Immature natural killer cell (primary cell): Measurements from ENCODE around the gene S100B. TPM values are rescaled to one million over a fixed set of nuclear protein-coding genes. Genes with fewer than 3 reads are reported as not detected.

Experiments
- DNase-seq, 3 donors: peaks; one replicate each; pipeline ENCODE4 v3.0.0; 2022; ENCODE audit warnings: mixed read lengths in 1 of 3
- H3K27ac Mint-ChIP-seq, 6 donors: one replicate each; pipeline ENCODE4 v1.8.0; 2020; ENCODE audit warnings: mixed read lengths in 6 of 6, mild to moderate bottlenecking in 5 of 6, inconsistent platforms in 4 of 6, moderate library complexity in 3 of 6
- H3K27me3 Mint-ChIP-seq, 3 donors: one replicate each; pipeline ENCODE4 v1.8.0; 2020 to 2021; ENCODE audit warnings: low read depth in 3 of 3, mild to moderate bottlenecking in 3 of 3, mixed read lengths in 3 of 3, moderate library complexity in 3 of 3, inconsistent platforms in 1 of 3
- H3K36me3 Mint-ChIP-seq, 3 donors: one replicate each; pipeline ENCODE4 v1.8.0; 2020; ENCODE audit warnings: mixed read lengths in 3 of 3, inconsistent platforms in 2 of 3, mild to moderate bottlenecking in 2 of 3
- H3K4me1 Mint-ChIP-seq, 2 donors: one replicate each; pipeline ENCODE4 v1.8.0; 2020; ENCODE audit warnings: inconsistent platforms in 2 of 2, mild to moderate bottlenecking in 2 of 2, mixed read lengths in 2 of 2, moderate library complexity in 1 of 2
- H3K4me3 Mint-ChIP-seq, 5 donors: one replicate each; pipeline ENCODE4 v1.8.0; 2020; ENCODE audit warnings: mild to moderate bottlenecking in 5 of 5, mixed read lengths in 5 of 5, inconsistent platforms in 3 of 5, moderate library complexity in 3 of 5
- H3K9me3 Mint-ChIP-seq, 6 donors: one replicate each; pipeline ENCODE4 v1.8.0; 2020; ENCODE audit warnings: mild to moderate bottlenecking in 6 of 6, mixed read lengths in 6 of 6, inconsistent platforms in 4 of 6, moderate library complexity in 3 of 6
- polyA plus RNA-seq, 3 donors: library from polyadenylated mRNA; unstranded; fragments of 300-500 nt; fragmentation: Illumina TruSeq; gene quantifications; one replicate each; pipeline ENCODE4 v1.2.3, GENCODE V29; 2021

Gene S100B
- polyA plus RNA-seq, 3 donors from 2014 or later, result 12.6 to 138 (median 67.6) TPM

GRCh38 chr21:46561445-46562090 lies 43.3 kb downstream of the S100B start:
- Mint-ChIP-seq H3K36me3 (peaks cover 47 to 82% (median 56%) of the 10 kb centered on the region in 3 donors), H3K4me1 (peaks cover 35 to 56% of the 10 kb centered on the region in 2 donors), H3K27me3 (peaks cover 5 to 22% (median 5%) of the 10 kb centered on the region in 3 donors), H3K4me3 (peak overlapping the region in 3 of 5 donors; percentile 77 to 90 (median 79)), H3K9me3 (no peaks in the 10 kb centered on the region), H3K27ac (peak overlapping the region; percentile 67 to 100 (median 96))
- DNase-seq, result no peak

- Mint-ChIP-seq H3K4me1 (peaks cover 35 to 55% of the 10 kb centered on the region in 2 donors), H3K9me3 (no peaks in the 10 kb centered on the region), H3K27me3 (peaks cover 5 to 24% (median 5%) of the 10 kb centered on the region in 3 donors), H3K36me3 (peaks cover 51 to 80% (median 62%) of the 10 kb centered on the region in 3 donors), H3K4me3 (peak overlapping the region; percentile 75 to 90 (median 79)), H3K27ac (peak overlapping the region; percentile 93 to 100 (median 98))
- no peak for DNase-seq
These were observed 44.1 kb downstream of the S100B start for GRCh38 chr21:46560568-46561444.

GRCh38 chr21:46559291-46559983 lies 45.4 kb downstream of the S100B start:
- Mint-ChIP-seq H3K4me3 (peak overlapping the region; percentile 75 to 90 (median 79)), H3K9me3 (no peaks in the 10 kb centered on the region), H3K4me1 (peaks cover 39 to 58% of the 10 kb centered on the region in 2 donors), H3K27me3 (peaks cover 5 to 28% (median 5%) of the 10 kb centered on the region in 3 donors), H3K36me3 (peaks cover 45 to 75% (median 58%) of the 10 kb centered on the region in 3 donors), H3K27ac (peak overlapping the region; percentile 93 to 100 (median 98))
- DNase-seq, result peak; percentile 85 to 89 (median 87)

GRCh38 chr21:46557919-46558392 lies 46.9 kb downstream of the S100B start:
- peak overlapping the region; percentile 73 to 99 (median 94) for H3K27ac Mint-ChIP-seq
- H3K9me3 Mint-ChIP-seq, result no peaks in the 10 kb centered on the region
- peaks cover 44 to 70% (median 68%) of the 10 kb centered on the region in 3 donors for H3K36me3 Mint-ChIP-seq
- H3K4me3 Mint-ChIP-seq, result no peak overlapping the region
- no peak for DNase-seq
- peaks cover 5 to 24% (median 5%) of the 10 kb centered on the region in 3 donors for H3K27me3 Mint-ChIP-seq
- H3K4me1 Mint-ChIP-seq, result peaks cover 53 to 70% of the 10 kb centered on the region in 2 donors

- H3K27ac Mint-ChIP-seq, result peak overlapping the region in 5 of 6 donors; percentile 16 to 85 (median 77)
- peaks cover 58 to 70% of the 10 kb centered on the region in 2 donors for H3K4me1 Mint-ChIP-seq
- peaks cover 43 to 70% (median 68%) of the 10 kb centered on the region in 3 donors for H3K36me3 Mint-ChIP-seq
- no peak overlapping the region for H3K4me3 Mint-ChIP-seq
- no peaks in the 10 kb centered on the region for H3K9me3 Mint-ChIP-seq
- H3K27me3 Mint-ChIP-seq, result peaks cover 4 to 23% (median 5%) of the 10 kb centered on the region in 3 donors
- no peak for DNase-seq
These were observed 47.4 kb downstream of the S100B start for GRCh38 chr21:46557469-46557868.

GRCh38 chr21:46556802-46557201 lies 48.1 kb downstream of the S100B start:
- Mint-ChIP-seq H3K27ac (peak overlapping the region; percentile 24 to 85 (median 74)), H3K27me3 (peaks cover 2 to 23% (median 5%) of the 10 kb centered on the region in 3 donors), H3K9me3 (no peaks in the 10 kb centered on the region), H3K4me3 (peak overlapping the region in 1 of 5 donors; percentile 4), H3K36me3 (peaks cover 39 to 68% (median 65%) of the 10 kb centered on the region in 3 donors), H3K4me1 (peaks cover 65 to 70% of the 10 kb centered on the region in 2 donors)
- no peak for DNase-seq

- H3K4me3 Mint-ChIP-seq, result peak overlapping the region in 2 of 5 donors; percentile 21 to 33
- H3K4me1 Mint-ChIP-seq, result peaks cover 65 to 70% of the 10 kb centered on the region in 2 donors
- H3K27ac Mint-ChIP-seq, result peak overlapping the region; percentile 40 to 89 (median 82)
These were observed 49.2 kb downstream of the S100B start for GRCh38 chr21:46555678-46556077.

GRCh38 chr21:46555225-46555617 lies 49.7 kb downstream of the S100B start:
- H3K27me3 Mint-ChIP-seq, result peaks cover 11 to 37% (median 12%) of the 10 kb centered on the region in 3 donors
- peaks cover 65 to 70% of the 10 kb centered on the region in 2 donors for H3K4me1 Mint-ChIP-seq
- H3K27ac Mint-ChIP-seq, result peak overlapping the region in 5 of 6 donors; percentile 35 to 98 (median 51)
- no peaks in the 10 kb centered on the region for H3K9me3 Mint-ChIP-seq
- DNase-seq, result no peak
- peaks cover 33 to 56% (median 54%) of the 10 kb centered on the region in 3 donors for H3K36me3 Mint-ChIP-seq
- no peak overlapping the region for H3K4me3 Mint-ChIP-seq

More at GRCh38 chr21:46555678-46556077, 49.2 kb downstream of the S100B start:
- H3K27me3 Mint-ChIP-seq, result peaks cover 8 to 32% (median 9%) of the 10 kb centered on the region in 3 donors
- H3K36me3 Mint-ChIP-seq, result peaks cover 33 to 58% (median 54%) of the 10 kb centered on the region in 3 donors
- no peak for DNase-seq
- H3K9me3 Mint-ChIP-seq, result no peaks in the 10 kb centered on the region

- Mint-ChIP-seq H3K9me3 (no peaks in the 10 kb centered on the region), H3K36me3 (peaks cover 31 to 54% (median 51%) of the 10 kb centered on the region in 3 donors), H3K27me3 (peaks cover 11 to 37% (median 14%) of the 10 kb centered on the region in 3 donors), H3K4me1 (peaks cover 61 to 70% of the 10 kb centered on the region in 2 donors), H3K4me3 (peak overlapping the region in 1 of 5 donors; percentile 45), H3K27ac (peak overlapping the region; percentile 93 to 100 (median 98))
- no peak for DNase-seq
These were observed 50.3 kb downstream of the S100B start for GRCh38 chr21:46554431-46555224.

GRCh38 chr21:46553993-46554392 lies 50.9 kb downstream of the S100B start:
- H3K4me1 Mint-ChIP-seq, result peaks cover 57 to 70% of the 10 kb centered on the region in 2 donors
- peak overlapping the region in 2 of 5 donors; percentile 33 to 45 for H3K4me3 Mint-ChIP-seq
- peaks cover 29 to 49% (median 49%) of the 10 kb centered on the region in 3 donors for H3K36me3 Mint-ChIP-seq
- H3K27ac Mint-ChIP-seq, result peak overlapping the region; percentile 93 to 100 (median 98)
- no peak for DNase-seq
- peaks cover 9 to 31% (median 9%) of the 10 kb centered on the region in 3 donors for H3K27me3 Mint-ChIP-seq
- H3K9me3 Mint-ChIP-seq, result no peaks in the 10 kb centered on the region

GRCh38 chr21:46552865-46553379 lies 52.0 kb downstream of the S100B start:
- peaks cover 9 to 34% (median 11%) of the 10 kb centered on the region in 3 donors for H3K27me3 Mint-ChIP-seq
- peaks cover 35 to 56% (median 56%) of the 10 kb centered on the region in 3 donors for H3K36me3 Mint-ChIP-seq
- H3K27ac Mint-ChIP-seq, result peak overlapping the region; percentile 93 to 100 (median 98)
- H3K4me1 Mint-ChIP-seq, result peaks cover 57 to 72% of the 10 kb centered on the region in 2 donors
- DNase-seq, result no peak
- H3K4me3 Mint-ChIP-seq, result peak overlapping the region; percentile 69 to 86 (median 85)
- no peaks in the 10 kb centered on the region for H3K9me3 Mint-ChIP-seq

GRCh38 chr21:46552274-46552673 lies 52.6 kb downstream of the S100B start:
- H3K9me3 Mint-ChIP-seq, result no peaks in the 10 kb centered on the region
- peak; percentile 50 to 70 (median 66) for DNase-seq
- peak overlapping the region; percentile 93 to 100 (median 98) for H3K27ac Mint-ChIP-seq
- peaks cover 9 to 34% (median 13%) of the 10 kb centered on the region in 3 donors for H3K27me3 Mint-ChIP-seq
- peak overlapping the region; percentile 69 to 86 (median 85) for H3K4me3 Mint-ChIP-seq
- peaks cover 57 to 75% of the 10 kb centered on the region in 2 donors for H3K4me1 Mint-ChIP-seq
- H3K36me3 Mint-ChIP-seq, result peaks cover 38 to 62% (median 58%) of the 10 kb centered on the region in 3 donors
